Chondrocyte (in vitro differentiated cells): ENCODE results near the gene WDR77. TPM values are rescaled to one million over a fixed set of nuclear protein-coding genes. Genes with fewer than 3 reads are reported as not detected.

Source experiments
- DNase-seq: peaks from one replicate; pipeline ENCODE4 v3.0.0; 2021; ENCODE audit warnings: mixed read lengths, low spot score
- H3K27ac Mint-ChIP-seq: one replicate; pipeline ENCODE4 v1.8.0; 2021; ENCODE audit warnings: mild to moderate bottlenecking, moderate library complexity, mixed read lengths; ENCODE audit not compliant: unreplicated experiment
- H3K27me3 Mint-ChIP-seq: 2 replicates; pipeline ENCODE4 v1.8.0; 2021; ENCODE audit warnings: low read depth, mixed read lengths
- H3K36me3 Mint-ChIP-seq: 2 replicates; pipeline ENCODE4 v1.8.0; 2021; ENCODE audit warnings: low read depth, mixed read lengths
- H3K4me1 Mint-ChIP-seq: 2 replicates; pipeline ENCODE4 v1.8.0; 2021; ENCODE audit warnings: low read depth, mild to moderate bottlenecking, mixed read lengths
- H3K4me3 Mint-ChIP-seq: one replicate; pipeline ENCODE4 v1.8.0; 2021; ENCODE audit warnings: mild to moderate bottlenecking, moderate library complexity, mixed read lengths; ENCODE audit not compliant: unreplicated experiment
- H3K9me3 Mint-ChIP-seq: 2 replicates; pipeline ENCODE4 v1.8.0; 2021; ENCODE audit warnings: low read depth, mixed read lengths
- CTCF ChIP-seq: fragments of 200-600 bp; sonication (generic); IDR thresholded peaks from 2 replicates; pipeline ENCODE4 v1.5.0; 2021; ENCODE audit warnings: antibody characterized with exemption, mild to moderate bottlenecking, moderate library complexity
- total RNA-seq: library from RNA; stranded (reverse); gene quantifications from 3 replicates; pipeline ENCODE4 v1.2.1, GENCODE V29; 2021

Gene WDR77
- total RNA-seq, 1 donor from 2014 or later: 19.5 TPM

DNA sequence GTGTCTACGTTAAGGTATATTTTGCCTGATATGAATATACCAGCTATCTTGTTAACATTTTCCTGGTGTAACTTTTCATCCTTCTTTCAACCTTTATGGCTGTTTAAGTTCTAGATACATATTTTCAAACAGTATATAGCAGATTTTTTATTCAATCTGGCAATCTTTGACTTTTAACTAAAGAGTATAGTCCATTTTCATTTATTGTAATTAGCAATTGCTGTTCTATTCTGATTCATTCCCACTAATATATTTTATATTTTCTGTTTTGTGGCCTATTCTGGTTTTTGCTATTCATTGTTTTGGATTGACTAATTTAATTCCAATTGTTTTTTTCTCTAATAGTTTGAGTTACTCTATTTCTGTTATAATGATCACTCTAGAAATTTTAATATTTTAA, 17.4 kb upstream of the WDR77 start:
- no peaks in the 10 kb centered on the region for H3K9me3 Mint-ChIP-seq
- no peak for DNase-seq
- no peak for TF ChIP-seq CTCF
- H3K4me3 Mint-ChIP-seq: no peak overlapping the region
- H3K4me1 Mint-ChIP-seq: peaks cover 6% of the 10 kb centered on the region
- no peaks in the 10 kb centered on the region for H3K27me3 Mint-ChIP-seq
- peaks cover 6% of the 10 kb centered on the region for H3K36me3 Mint-ChIP-seq
- H3K27ac Mint-ChIP-seq: no peak overlapping the region

GRCh38 chr1:111465754-111466153, 16.7 kb upstream of the WDR77 start:
- H3K27me3 Mint-ChIP-seq: no peaks in the 10 kb centered on the region

DNA sequence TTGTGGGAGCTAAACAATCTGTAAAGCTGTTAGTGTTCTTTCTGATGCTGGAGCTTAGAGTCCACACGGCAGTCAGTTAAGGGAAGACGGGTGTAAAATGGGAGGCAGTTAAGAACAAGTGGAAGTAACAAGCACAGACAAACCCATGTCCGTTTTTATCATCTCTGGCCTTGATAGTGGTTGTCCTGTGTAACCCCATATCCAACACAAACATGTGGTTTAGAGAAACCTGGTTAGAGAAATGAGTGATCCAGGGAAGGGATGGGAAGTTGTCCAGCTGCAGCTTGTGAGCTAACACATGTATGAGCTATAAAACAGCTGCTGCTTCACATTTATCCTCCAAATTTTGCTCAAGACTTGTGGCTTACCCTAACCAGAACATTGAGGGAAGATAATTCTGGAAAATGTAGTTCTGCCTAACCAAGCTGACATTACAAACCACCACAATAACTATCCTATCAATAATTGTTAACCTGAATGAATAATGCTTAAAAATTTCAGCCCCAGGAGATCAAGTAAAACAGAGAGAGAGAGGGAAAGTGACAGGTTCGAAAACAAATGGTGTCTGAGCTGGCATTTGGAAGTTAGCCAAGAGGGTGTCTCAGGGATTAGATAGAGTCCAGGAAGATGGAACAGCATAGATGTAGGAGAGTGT, 14.1 kb upstream of the WDR77 start:
- H3K27ac Mint-ChIP-seq: no peak overlapping the region
- H3K9me3 Mint-ChIP-seq: no peaks in the 10 kb centered on the region
- H3K4me3 Mint-ChIP-seq: no peak overlapping the region
- peaks cover 6% of the 10 kb centered on the region for H3K4me1 Mint-ChIP-seq
- H3K27me3 Mint-ChIP-seq: no peaks in the 10 kb centered on the region
- H3K36me3 Mint-ChIP-seq: peaks cover 14% of the 10 kb centered on the region
- no peak for DNase-seq
- no peak for TF ChIP-seq CTCF

More at GRCh38 chr1:111465754-111466153, 16.7 kb upstream of the WDR77 start:
- TF ChIP-seq CTCF: no peak
- H3K36me3 Mint-ChIP-seq: peaks cover 8% of the 10 kb centered on the region
- H3K4me3 Mint-ChIP-seq: no peak overlapping the region
- H3K27ac Mint-ChIP-seq: no peak overlapping the region
- DNase-seq: no peak
- H3K9me3 Mint-ChIP-seq: no peaks in the 10 kb centered on the region
- peaks cover 6% of the 10 kb centered on the region for H3K4me1 Mint-ChIP-seq

DNA sequence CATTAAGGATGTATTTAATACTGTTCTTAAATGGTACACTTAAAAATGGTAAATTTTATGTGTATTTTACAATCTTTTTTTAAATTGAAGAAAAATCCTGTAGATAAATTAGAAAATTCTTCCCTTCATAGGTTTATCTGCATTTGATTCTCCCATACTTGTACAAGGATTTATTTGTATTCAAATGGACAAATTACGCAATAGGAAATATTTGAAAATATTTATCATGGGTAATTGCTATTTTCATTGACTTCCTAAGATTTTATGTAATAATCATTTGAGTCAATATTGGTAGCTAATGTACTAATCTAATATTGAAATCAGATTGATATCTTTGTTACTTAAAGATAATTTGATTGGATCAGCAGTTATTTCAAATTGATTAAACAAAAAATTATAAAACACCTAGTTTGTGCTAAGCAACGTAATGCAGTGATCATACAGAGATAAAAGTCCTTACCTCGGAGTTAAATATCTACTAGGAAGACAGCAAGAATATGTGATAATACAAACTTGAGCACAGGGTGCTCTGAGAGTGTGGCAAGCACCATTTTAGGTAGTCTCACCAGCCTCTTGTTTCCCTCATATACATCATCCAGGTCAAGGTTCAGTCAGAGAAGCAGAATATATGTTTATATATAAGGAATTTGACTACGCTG, 13.4 kb upstream of the WDR77 start:
- H3K27ac Mint-ChIP-seq: no peak overlapping the region
- H3K4me1 Mint-ChIP-seq: peaks cover 6% of the 10 kb centered on the region
- H3K36me3 Mint-ChIP-seq: peaks cover 17% of the 10 kb centered on the region
- no peak for DNase-seq
- TF ChIP-seq CTCF: no peak
- H3K4me3 Mint-ChIP-seq: no peak overlapping the region
- H3K9me3 Mint-ChIP-seq: no peaks in the 10 kb centered on the region
- H3K27me3 Mint-ChIP-seq: no peaks in the 10 kb centered on the region

DNA sequence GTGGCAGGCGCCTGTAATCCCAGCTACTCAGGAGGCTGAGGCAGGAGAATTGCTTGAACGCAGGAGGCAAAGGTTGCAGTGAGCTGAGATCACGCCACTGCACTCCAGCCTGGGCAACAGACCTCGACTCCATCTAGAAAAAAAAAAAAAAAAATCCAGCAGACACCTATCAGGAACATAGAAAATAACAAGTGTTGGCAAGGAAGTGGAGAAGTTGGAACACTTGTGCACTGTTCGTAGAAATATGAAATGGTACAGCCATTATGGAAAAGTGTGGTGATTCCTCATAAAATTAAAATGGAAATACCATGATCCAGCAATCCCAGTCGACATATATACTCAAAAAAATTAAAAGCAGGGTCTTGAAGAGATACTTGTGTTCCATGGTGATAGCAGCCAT, 12.7 kb upstream of the WDR77 start:
- Mint-ChIP-seq H3K27ac (no peak overlapping the region), H3K4me3 (no peak overlapping the region), H3K27me3 (no peaks in the 10 kb centered on the region), H3K9me3 (no peaks in the 10 kb centered on the region), H3K36me3 (peaks cover 21% of the 10 kb centered on the region), H3K4me1 (peaks cover 6% of the 10 kb centered on the region)
- no peak for DNase-seq
- TF ChIP-seq CTCF: no peak
